ENCODE measurements around the gene TRPT1.
A peak's percentile ranks its signal among the peaks of the same experiment; 100 is the strongest.

TRPT1 gene

GRCh38 chr11:64220271-64220670, 5.7 kb downstream of the TRPT1 start:
- H3K79me1 ChIP-seq (ENCODE audit: low read depth, low read length): peaks cover 4% of the 10 kb centered on the region
- no peak overlapping the region for H2BK15ac ChIP-seq (ENCODE audit: low read length)
- H2AK5ac ChIP-seq (ENCODE audit: low read depth, low read length): no peak overlapping the region
- no peaks in the 10 kb centered on the region for H3K27me3 ChIP-seq (ENCODE audit: control insufficient read depth in 3 of 3, insufficient read depth in 3 of 3, low read depth in 1 of 3, low read length in 3 of 3)
- peak overlapping the region; percentile 50 for H3K9ac ChIP-seq (ENCODE audit: low read depth, low read length, poor library complexity)
- H3K4me1 ChIP-seq (ENCODE audit: control insufficient read depth in 2 of 2, insufficient read depth in 1 of 2, low read depth in 1 of 2, low read length in 2 of 2): peaks cover 3 to 5% of the 10 kb centered on the region in 2 donors
- no peak overlapping the region for H2BK120ac ChIP-seq (ENCODE audit: low read depth, low read length)
- H4K91ac ChIP-seq (ENCODE audit: low read depth, low read length, poor library complexity): no peak overlapping the region
- DNase-seq (ENCODE audit: low spot score): no peak
- H3K4me3 ChIP-seq (ENCODE audit: low read length in 2 of 2): no peak overlapping the region
- H3K9me3 ChIP-seq (replicated peaks in 1 of 2; ENCODE audit: control insufficient read depth in 2 of 2, insufficient read depth in 1 of 2, low read depth in 1 of 2, low read length in 2 of 2): no peaks in the 10 kb centered on the region
- no peak overlapping the region for H3K4ac ChIP-seq (ENCODE audit: low read length)
- no peak overlapping the region for H3K27ac ChIP-seq (replicated peaks; ENCODE audit: low read length)
- no peak overlapping the region for H3K4me2 ChIP-seq (ENCODE audit: insufficient read depth, low read length, poor library complexity, severe bottlenecking)
- WGBS, 2 donors (ENCODE audit: extremely low coverage in 2 of 2, insufficient read length in 2 of 2, insufficient replicate concordance in 1 of 2): no CpG with 5 or more reads among the region's 17 CpGs
- no peak overlapping the region for H3K23ac ChIP-seq (ENCODE audit: low read depth, low read length, poor library complexity)
- no peak overlapping the region for H4K8ac ChIP-seq (ENCODE audit: low read depth, low read length)
- peaks cover 10 to 27% of the 10 kb centered on the region in 2 donors for H3K36me3 ChIP-seq (replicated peaks in 1 of 2; ENCODE audit: control insufficient read depth in 2 of 2, insufficient read depth in 2 of 2, low read length in 2 of 2)
- no peak overlapping the region for H2BK5ac ChIP-seq (ENCODE audit: low read length)
- H2BK12ac ChIP-seq (ENCODE audit: low read length): no peak overlapping the region
- H3K18ac ChIP-seq (ENCODE audit: low read length): no peak overlapping the region
- H3K14ac ChIP-seq (ENCODE audit: low read length): no peak overlapping the region
- H2AFZ ChIP-seq (ENCODE audit: low read length): no peak overlapping the region

GRCh38 chr11:64219755-64220154, 6.2 kb downstream of the TRPT1 start:
- H3K27me3 ChIP-seq (ENCODE audit: control insufficient read depth in 3 of 3, insufficient read depth in 3 of 3, low read depth in 1 of 3, low read length in 3 of 3): no peaks in the 10 kb centered on the region
- no peak overlapping the region for H3K4me3 ChIP-seq (ENCODE audit: low read length in 2 of 2)
- no peak overlapping the region for H4K8ac ChIP-seq (ENCODE audit: low read depth, low read length)
- H3K23ac ChIP-seq (ENCODE audit: low read depth, low read length, poor library complexity): no peak overlapping the region
- no peak overlapping the region for H3K4ac ChIP-seq (ENCODE audit: low read length)
- no peak for DNase-seq (ENCODE audit: low spot score)
- peaks cover 0 to under 1% of the 10 kb centered on the region in 2 donors for H3K4me1 ChIP-seq (ENCODE audit: control insufficient read depth in 2 of 2, insufficient read depth in 1 of 2, low read depth in 1 of 2, low read length in 2 of 2)
- peak overlapping the region; percentile 37 for H2AK5ac ChIP-seq (ENCODE audit: low read depth, low read length)
- no peak overlapping the region for H2AFZ ChIP-seq (ENCODE audit: low read length)
- peaks cover 4% of the 10 kb centered on the region for H3K79me1 ChIP-seq (ENCODE audit: low read depth, low read length)
- H3K14ac ChIP-seq (ENCODE audit: low read length): no peak overlapping the region
- H3K9ac ChIP-seq (ENCODE audit: low read depth, low read length, poor library complexity): no peak overlapping the region
- no peak overlapping the region for H3K27ac ChIP-seq (replicated peaks; ENCODE audit: low read length)
- no peak overlapping the region for H2BK12ac ChIP-seq (ENCODE audit: low read length)
- no peak overlapping the region for H2BK120ac ChIP-seq (ENCODE audit: low read depth, low read length)
- H3K18ac ChIP-seq (ENCODE audit: low read length): no peak overlapping the region
- no peak overlapping the region for H2BK15ac ChIP-seq (ENCODE audit: low read length)
- no peak overlapping the region for H2BK5ac ChIP-seq (ENCODE audit: low read length)
- H3K4me2 ChIP-seq (ENCODE audit: insufficient read depth, low read length, poor library complexity, severe bottlenecking): no peak overlapping the region
- no peaks in the 10 kb centered on the region for H3K9me3 ChIP-seq (replicated peaks in 1 of 2; ENCODE audit: control insufficient read depth in 2 of 2, insufficient read depth in 1 of 2, low read depth in 1 of 2, low read length in 2 of 2)
- H4K91ac ChIP-seq (ENCODE audit: low read depth, low read length, poor library complexity): no peak overlapping the region
- peaks cover 10 to 27% of the 10 kb centered on the region in 2 donors for H3K36me3 ChIP-seq (replicated peaks in 1 of 2; ENCODE audit: control insufficient read depth in 2 of 2, insufficient read depth in 2 of 2, low read length in 2 of 2)
- no CpG with 5 or more reads among the region's 10 CpGs for WGBS, 2 donors (ENCODE audit: extremely low coverage in 2 of 2, insufficient read length in 2 of 2, insufficient replicate concordance in 1 of 2)

- no peak overlapping the region for H3K4me2 ChIP-seq (ENCODE audit: insufficient read depth, low read length, poor library complexity, severe bottlenecking)
- H2BK12ac ChIP-seq (ENCODE audit: low read length): no peak overlapping the region
- H4K8ac ChIP-seq (ENCODE audit: low read depth, low read length): peak overlapping the region; percentile 65
- no peaks in the 10 kb centered on the region for H3K4me1 ChIP-seq (ENCODE audit: control insufficient read depth in 2 of 2, insufficient read depth in 1 of 2, low read depth in 1 of 2, low read length in 2 of 2)
- WGBS, 2 donors (ENCODE audit: extremely low coverage in 2 of 2, insufficient read length in 2 of 2, insufficient replicate concordance in 1 of 2): no CpG with 5 or more reads among the region's 7 CpGs
- peaks cover 4% of the 10 kb centered on the region for H3K79me1 ChIP-seq (ENCODE audit: low read depth, low read length)
- H3K36me3 ChIP-seq (replicated peaks in 1 of 2; ENCODE audit: control insufficient read depth in 2 of 2, insufficient read depth in 2 of 2, low read length in 2 of 2): peaks cover 10 to 24% of the 10 kb centered on the region in 2 donors
- H2AFZ ChIP-seq (ENCODE audit: low read length): no peak overlapping the region
- no peak overlapping the region for H2BK15ac ChIP-seq (ENCODE audit: low read length)
- H3K27ac ChIP-seq (replicated peaks; ENCODE audit: low read length): no peak overlapping the region
- H2BK120ac ChIP-seq (ENCODE audit: low read depth, low read length): no peak overlapping the region
- peak overlapping the region; percentile 2 for H3K18ac ChIP-seq (ENCODE audit: low read length)
- DNase-seq (ENCODE audit: low spot score): no peak
- H4K91ac ChIP-seq (ENCODE audit: low read depth, low read length, poor library complexity): no peak overlapping the region
- H2BK5ac ChIP-seq (ENCODE audit: low read length): no peak overlapping the region
- H3K27me3 ChIP-seq (ENCODE audit: control insufficient read depth in 3 of 3, insufficient read depth in 3 of 3, low read depth in 1 of 3, low read length in 3 of 3): no peaks in the 10 kb centered on the region
- H3K23ac ChIP-seq (ENCODE audit: low read depth, low read length, poor library complexity): peak overlapping the region; percentile 60
- H3K9ac ChIP-seq (ENCODE audit: low read depth, low read length, poor library complexity): peak overlapping the region; percentile 9
- no peak overlapping the region for H3K4me3 ChIP-seq (ENCODE audit: low read length in 2 of 2)
- H2AK5ac ChIP-seq (ENCODE audit: low read depth, low read length): no peak overlapping the region
- H3K4ac ChIP-seq (ENCODE audit: low read length): no peak overlapping the region
- no peak overlapping the region for H3K14ac ChIP-seq (ENCODE audit: low read length)
- no peaks in the 10 kb centered on the region for H3K9me3 ChIP-seq (replicated peaks in 1 of 2; ENCODE audit: control insufficient read depth in 2 of 2, insufficient read depth in 1 of 2, low read depth in 1 of 2, low read length in 2 of 2)
These were observed 6.7 kb downstream of the TRPT1 start for GRCh38 chr11:64219354-64219684.

- peak overlapping the region; percentile 9 for H3K9ac ChIP-seq (ENCODE audit: low read depth, low read length, poor library complexity)
- H3K27ac ChIP-seq (replicated peaks; ENCODE audit: low read length): no peak overlapping the region
- H2BK5ac ChIP-seq (ENCODE audit: low read length): no peak overlapping the region
- H4K8ac ChIP-seq (ENCODE audit: low read depth, low read length): no peak overlapping the region
- peak overlapping the region; percentile 60 for H3K23ac ChIP-seq (ENCODE audit: low read depth, low read length, poor library complexity)
- H3K14ac ChIP-seq (ENCODE audit: low read length): no peak overlapping the region
- H2AFZ ChIP-seq (ENCODE audit: low read length): no peak overlapping the region
- H2BK120ac ChIP-seq (ENCODE audit: low read depth, low read length): no peak overlapping the region
- no CpG with 5 or more reads among the region's 11 CpGs for WGBS, 2 donors (ENCODE audit: extremely low coverage in 2 of 2, insufficient read length in 2 of 2, insufficient replicate concordance in 1 of 2)
- H2AK5ac ChIP-seq (ENCODE audit: low read depth, low read length): no peak overlapping the region
- peaks cover 4% of the 10 kb centered on the region for H3K79me1 ChIP-seq (ENCODE audit: low read depth, low read length)
- H2BK15ac ChIP-seq (ENCODE audit: low read length): no peak overlapping the region
- peak overlapping the region; percentile 2 for H3K18ac ChIP-seq (ENCODE audit: low read length)
- H3K9me3 ChIP-seq (replicated peaks in 1 of 2; ENCODE audit: control insufficient read depth in 2 of 2, insufficient read depth in 1 of 2, low read depth in 1 of 2, low read length in 2 of 2): no peaks in the 10 kb centered on the region
- DNase-seq (ENCODE audit: low spot score): no peak
- H4K91ac ChIP-seq (ENCODE audit: low read depth, low read length, poor library complexity): no peak overlapping the region
- H3K4me2 ChIP-seq (ENCODE audit: insufficient read depth, low read length, poor library complexity, severe bottlenecking): no peak overlapping the region
- no peaks in the 10 kb centered on the region for H3K4me1 ChIP-seq (ENCODE audit: control insufficient read depth in 2 of 2, insufficient read depth in 1 of 2, low read depth in 1 of 2, low read length in 2 of 2)
- peaks cover 8 to 19% of the 10 kb centered on the region in 2 donors for H3K36me3 ChIP-seq (replicated peaks in 1 of 2; ENCODE audit: control insufficient read depth in 2 of 2, insufficient read depth in 2 of 2, low read length in 2 of 2)
- no peak overlapping the region for H3K4ac ChIP-seq (ENCODE audit: low read length)
- H3K27me3 ChIP-seq (ENCODE audit: control insufficient read depth in 3 of 3, insufficient read depth in 3 of 3, low read depth in 1 of 3, low read length in 3 of 3): no peaks in the 10 kb centered on the region
- no peak overlapping the region for H3K4me3 ChIP-seq (ENCODE audit: low read length in 2 of 2)
- no peak overlapping the region for H2BK12ac ChIP-seq (ENCODE audit: low read length)
These were observed 7.2 kb downstream of the TRPT1 start for GRCh38 chr11:64218628-64219353.
